Spleen (tissue), 11 donors: Measurements from ENCODE around the gene BLTP3A. TPM values are rescaled to one million over a fixed set of nuclear protein-coding genes. Genes with fewer than 3 reads are reported as not detected.
A peak's percentile ranks its signal among the peaks of the same experiment; 100 is the strongest.
"Not testable (repeated sequence)": the region's sequence is repeated elsewhere in the genome, so short reads cannot be mapped to it uniquely, and the experiment has no call there.

ENCODE experiments used
- DNase-seq: peaks from one replicate; pipeline ENCODE4 v3.0.0-alpha.2; 2020
- H3K27ac ChIP-seq, 8 donors: fragments of 200-600 bp; sonication (generic) in 7 of 8; 1 replicate in 4 of 8; 2 replicates in 4 of 8; pipeline versions ENCODE4 v1.5.0 to v1.8.0; 2016 to 2021; ENCODE audit warnings: inconsistent platforms in 4 of 8, mild to moderate bottlenecking in 4 of 8, moderate library complexity in 1 of 8
- H3K27me3 ChIP-seq, 7 donors: fragments of 200-600 bp; sonication (generic) in 6 of 7; replicated peaks in 1 of 7; 1 replicate in 4 of 7; 2 replicates in 3 of 7; pipeline versions ENCODE4 v1.5.0 to v1.8.0; 2016 to 2021; ENCODE audit warnings: inconsistent platforms in 3 of 7, mild to moderate bottlenecking in 1 of 7
- H3K36me3 ChIP-seq, 6 donors: fragments of 200-600 bp; sonication (generic) in 5 of 6; 1 replicate in 4 of 6; 2 replicates in 2 of 6; pipeline versions ENCODE4 v1.5.0 to v1.8.0; 2016 to 2021; ENCODE audit warnings: inconsistent platforms in 2 of 6
- H3K4me1 ChIP-seq, 6 donors: fragments of 200-600 bp; sonication (generic) in 5 of 6; 1 replicate in 3 of 6; 2 replicates in 3 of 6; pipeline versions ENCODE4 v1.5.0 to v1.8.0; 2016 to 2021; ENCODE audit warnings: inconsistent platforms in 3 of 6
- H3K4me3 ChIP-seq, 8 donors: fragments of 200-600 bp; sonication (generic) in 7 of 8; 1 replicate in 4 of 8; 2 replicates in 4 of 8; pipeline versions ENCODE4 v1.5.0 to v1.8.0; 2016 to 2021; ENCODE audit warnings: inconsistent platforms in 4 of 8, mild to moderate bottlenecking in 4 of 8, moderate library complexity in 2 of 8
- H3K9me3 ChIP-seq, 8 donors: fragments of 200-600 bp; sonication (generic) in 7 of 8; 1 replicate in 4 of 8; 2 replicates in 4 of 8; pipeline versions ENCODE4 v1.5.0 to v1.8.0; 2016 to 2021; ENCODE audit warnings: inconsistent platforms in 4 of 8
- CTCF ChIP-seq, 11 experiments: fragments of 200-600 bp in 7 of 11; fragments of 450-650 bp in 4 of 11; sonication (generic) in 4 of 11; IDR thresholded peaks in 8 of 11; conservative IDR thresholded peaks in 3 of 11; 1 replicate in 7 of 11; 2 replicates in 4 of 11; pipeline versions ENCODE4 v1.4.0 to v1.8.0; 2016 to 2021; ENCODE audit warnings: antibody characterized with exemption in 11 of 11, inconsistent platforms in 4 of 11, mild to moderate bottlenecking in 1 of 11
- POLR2A ChIP-seq, 3 donors: fragments of 450-650 bp; IDR thresholded peaks; one replicate each; pipeline ENCODE4 v1.5.1; 2017; ENCODE audit warnings: antibody characterized with exemption in 3 of 3, mild to moderate bottlenecking in 1 of 3
- POLR2AphosphoS5 ChIP-seq, 3 donors: sonication (generic); formaldehyde crosslinking; IDR thresholded peaks; one replicate each; pipeline ENCODE4 v1.5.1; 2017; ENCODE audit warnings: antibody characterized with exemption in 3 of 3
- WGBS, 5 donors: extraction: QIAGEN DNeasy Blood & Tissue Kit in 3 of 5; methylation state at CpG; one replicate each; pipeline versions ENCODE4 v1.1.5 to v1.1.7; 2013 to 2018; 5-methylcytosine and 5-hydroxymethylcytosine counted together
- intact Hi-C: fragments of 100-400 bp; cut with DNase I; formaldehyde crosslinking; loops from one replicate; pipeline ENCODE4 v1.15.0; 2023; ENCODE audit warnings: low total_unique reads
- polyA plus RNA-seq, 3 donors: library from polyadenylated mRNA; stranded (reverse); fragments of 200-250 nt; gene quantifications; one replicate each; pipeline ENCODE4 v1.2.1, GENCODE V29; 2013
- total RNA-seq, 7 donors: library from RNA; depleted of rRNA in 3 of 7; stranded (reverse); fragments of >200 nt in 3 of 7; fragmentation: NEBNext Ultra II Directional in 4 of 7; extraction: Animal tissue kit (Norgen Biotek cat#: 25700) in 4 of 7; gene quantifications; one replicate each; pipeline versions ENCODE4 v1.1.0 to v1.2.1, GENCODE V29; 2016 to 2021
- donor health status: healthy with polysubstance abuse.
- donor health status: DM: no; HTN: no; CAD: no; lungs with moderate emphysema.
- donor health status: DM: no; HTN: no; CAD: no.
- donor health status: Bipolar disorder and iron deficiency.
- donor health status: healthy.
- donor health status: DM: no; HTN: no; CAD: no.
- donor health status: DM: yes; HTN: yes; CAD: no.

BLTP3A gene
- total and polyA plus RNA-seq, 10 donors = 1.5 to 21.2 (median 15.6) TPM

GRCh38 chr6:34771727-34772126, 20.2 kb upstream of the BLTP3A start:
- TF ChIP-seq POLR2A (IDR thresholded peaks at IDR 0.05) = no peak
- Histone ChIP-seq H3K36me3 (peaks cover 4 to 100% (median 78%) of the 10 kb centered on the region in 6 donors), H3K4me1 (peaks cover 0 to 12% (median 5%) of the 10 kb centered on the region in 6 donors), H3K27ac (no peak overlapping the region), H3K4me3 (no peak overlapping the region), H3K27me3 (no peaks in the 10 kb centered on the region), H3K9me3 (no peaks in the 10 kb centered on the region)
- no peak for DNase-seq
- WGBS, 5 donors = 87 to 96% (median 90%) methylated on average over 1 of the region's 1 CpG
- intact Hi-C loops = no loop called here

GRCh38 chr6:34772940-34773339, 18.9 kb upstream of the BLTP3A start:
- 87 to 93% (median 90%) methylated on average over 4 of the region's 4 CpGs for WGBS, 5 donors
- Histone ChIP-seq H3K36me3 (peaks cover 4 to 99% (median 67%) of the 10 kb centered on the region in 6 donors), H3K4me3 (no peak overlapping the region), H3K27me3 (no peaks in the 10 kb centered on the region), H3K4me1 (peaks cover 0 to 12% (median 5%) of the 10 kb centered on the region in 6 donors), H3K9me3 (no peaks in the 10 kb centered on the region), H3K27ac (peak overlapping the region in 3 of 8 donors; percentile 20 to 50 (median 46))
- DNase-seq = no peak
- TF ChIP-seq CTCF (IDR thresholded peaks at IDR 0.05 in 8 of 11, conservative IDR thresholded peaks at IDR 0.05 in 3 of 11) (no peak), POLR2AphosphoS5 (IDR thresholded peaks at IDR 0.05) (no peak), POLR2A (IDR thresholded peaks at IDR 0.05) (no peak)
- intact Hi-C loops = no loop called here

- TF ChIP-seq CTCF (IDR thresholded peaks at IDR 0.05 in 8 of 11, conservative IDR thresholded peaks at IDR 0.05 in 3 of 11) = no peak
- TF ChIP-seq POLR2A (IDR thresholded peaks at IDR 0.05) = no peak
- TF ChIP-seq POLR2AphosphoS5 (IDR thresholded peaks at IDR 0.05) = no peak
- Histone ChIP-seq H3K36me3 (peaks cover 4 to 99% (median 58%) of the 10 kb centered on the region in 6 donors), H3K27ac (peak overlapping the region in 5 of 8 donors; percentile 13 to 50 (median 43)), H3K4me1 (peaks cover 0 to 12% (median 5%) of the 10 kb centered on the region in 6 donors), H3K9me3 (no peaks in the 10 kb centered on the region), H3K4me3 (no peak overlapping the region), H3K27me3 (no peaks in the 10 kb centered on the region)
- no peak for DNase-seq
- 73 to 88% (median 85%) methylated on average over 4 of the region's 4 CpGs for WGBS, 5 donors
- intact Hi-C loops = no loop called here
Measured at GRCh38 chr6:34773916-34774315, 18.0 kb upstream of the BLTP3A start.

GRCh38 chr6:34774967-34775366, 16.9 kb upstream of the BLTP3A start:
- 94 to 100% (median 97%) methylated on average over 2 of the region's 2 CpGs for WGBS, 5 donors
- no peak for DNase-seq

GRCh38 chr6:34785375-34785774, 6.5 kb upstream of the BLTP3A start:
- H3K4me1 ChIP-seq, H3K4me3 ChIP-seq, DNase-seq, H3K27me3 ChIP-seq, H3K27ac ChIP-seq, H3K9me3 ChIP-seq, H3K36me3 ChIP-seq, intact Hi-C loops: not testable (repeated sequence)
- 91 to 95% (median 92%) methylated on average over 6 to 9 of the region's 9 CpGs for WGBS, 5 donors

More at GRCh38 chr6:34774967-34775366, 16.9 kb upstream of the BLTP3A start:
- TF ChIP-seq CTCF (IDR thresholded peaks at IDR 0.05 in 8 of 11, conservative IDR thresholded peaks at IDR 0.05 in 3 of 11) = no peak
- TF ChIP-seq POLR2A (IDR thresholded peaks at IDR 0.05) = no peak
- TF ChIP-seq POLR2AphosphoS5 (IDR thresholded peaks at IDR 0.05) = no peak
- intact Hi-C loops = no loop called here
- no peaks in the 10 kb centered on the region for H3K9me3 ChIP-seq
- peaks cover 4 to 99% (median 51%) of the 10 kb centered on the region in 6 donors for H3K36me3 ChIP-seq
- H3K27me3 ChIP-seq = no peaks in the 10 kb centered on the region
- peaks cover 0 to 11% (median 5%) of the 10 kb centered on the region in 6 donors for H3K4me1 ChIP-seq
- peak overlapping the region in 1 of 8 donors; percentile 46 for H3K27ac ChIP-seq
- H3K4me3 ChIP-seq = no peak overlapping the region

- H3K27ac ChIP-seq, H3K9me3 ChIP-seq, H3K36me3 ChIP-seq, DNase-seq, intact Hi-C loops, H3K27me3 ChIP-seq, H3K4me3 ChIP-seq: not testable (repeated sequence)
- H3K4me1 ChIP-seq = peaks cover 0 to 12% (median 9%) of the 10 kb centered on the region in 6 donors
- 63 to 86% (median 76%) methylated on average over 2 of the region's 2 CpGs for WGBS, 5 donors
Measured at GRCh38 chr6:34787152-34787551, 4.7 kb upstream of the BLTP3A start.
